AG09319 (cell line): ENCODE data around the gene S100A7A.

Experiments used
- DNase-seq: peaks from one replicate; pipeline ENCODE4 v3.0.0-alpha.2; 2010; ENCODE audit warnings: low read depth; ENCODE audit errors: extremely low read depth
- TF ChIP-seq, protein P1 (sequence below): IDR thresholded peaks from 2 replicates; pipeline ENCODE4 v1.5.1; 2011; ENCODE audit warnings: low read depth, mild to moderate bottlenecking, inconsistent platforms, low read length, moderate library complexity

Gene S100A7A

DNA sequence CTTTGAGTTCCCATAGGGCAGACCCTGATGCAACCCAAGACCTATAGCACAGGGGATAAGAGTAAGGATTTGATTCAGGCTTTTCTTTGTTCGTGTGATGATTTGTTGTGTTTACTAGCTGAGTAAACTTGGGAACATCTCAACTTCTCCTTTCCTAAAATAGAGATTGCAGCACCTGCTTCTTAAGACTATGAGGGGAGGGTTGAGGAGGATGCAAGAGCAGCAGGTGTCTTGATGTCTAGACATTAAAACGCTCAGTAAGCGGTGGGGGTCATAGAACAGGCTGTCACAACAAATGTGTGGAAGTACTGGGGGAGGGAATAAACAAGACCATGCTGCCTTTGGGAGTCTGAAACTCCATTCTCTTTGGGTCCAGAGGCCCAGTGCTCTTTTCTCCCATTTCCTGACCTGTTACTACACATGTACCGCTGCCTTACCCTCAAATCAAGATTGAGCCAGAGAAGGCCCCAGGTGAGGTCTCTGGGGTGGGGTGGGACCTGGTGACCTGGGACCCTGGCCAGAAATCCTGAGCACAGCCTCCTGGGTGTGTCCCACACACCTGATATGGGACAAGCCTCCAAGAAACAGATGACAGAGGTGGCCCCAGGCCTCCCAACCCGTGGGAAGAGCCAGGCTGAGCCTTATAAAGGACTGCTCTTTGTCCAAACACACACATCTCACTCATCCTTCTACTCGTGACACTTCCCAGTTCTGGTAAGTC, at the start of gene S100A7A:
TSS of gene S100A7A (plus strand) at position 671 of the 721 bp plus-strand sequence. CDS start 1,563 bp downstream, outside the sequence.
- TF ChIP-seq, protein P1, sequence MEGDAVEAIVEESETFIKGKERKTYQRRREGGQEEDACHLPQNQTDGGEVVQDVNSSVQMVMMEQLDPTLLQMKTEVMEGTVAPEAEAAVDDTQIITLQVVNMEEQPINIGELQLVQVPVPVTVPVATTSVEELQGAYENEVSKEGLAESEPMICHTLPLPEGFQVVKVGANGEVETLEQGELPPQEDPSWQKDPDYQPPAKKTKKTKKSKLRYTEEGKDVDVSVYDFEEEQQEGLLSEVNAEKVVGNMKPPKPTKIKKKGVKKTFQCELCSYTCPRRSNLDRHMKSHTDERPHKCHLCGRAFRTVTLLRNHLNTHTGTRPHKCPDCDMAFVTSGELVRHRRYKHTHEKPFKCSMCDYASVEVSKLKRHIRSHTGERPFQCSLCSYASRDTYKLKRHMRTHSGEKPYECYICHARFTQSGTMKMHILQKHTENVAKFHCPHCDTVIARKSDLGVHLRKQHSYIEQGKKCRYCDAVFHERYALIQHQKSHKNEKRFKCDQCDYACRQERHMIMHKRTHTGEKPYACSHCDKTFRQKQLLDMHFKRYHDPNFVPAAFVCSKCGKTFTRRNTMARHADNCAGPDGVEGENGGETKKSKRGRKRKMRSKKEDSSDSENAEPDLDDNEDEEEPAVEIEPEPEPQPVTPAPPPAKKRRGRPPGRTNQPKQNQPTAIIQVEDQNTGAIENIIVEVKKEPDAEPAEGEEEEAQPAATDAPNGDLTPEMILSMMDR: no peak

DNA sequence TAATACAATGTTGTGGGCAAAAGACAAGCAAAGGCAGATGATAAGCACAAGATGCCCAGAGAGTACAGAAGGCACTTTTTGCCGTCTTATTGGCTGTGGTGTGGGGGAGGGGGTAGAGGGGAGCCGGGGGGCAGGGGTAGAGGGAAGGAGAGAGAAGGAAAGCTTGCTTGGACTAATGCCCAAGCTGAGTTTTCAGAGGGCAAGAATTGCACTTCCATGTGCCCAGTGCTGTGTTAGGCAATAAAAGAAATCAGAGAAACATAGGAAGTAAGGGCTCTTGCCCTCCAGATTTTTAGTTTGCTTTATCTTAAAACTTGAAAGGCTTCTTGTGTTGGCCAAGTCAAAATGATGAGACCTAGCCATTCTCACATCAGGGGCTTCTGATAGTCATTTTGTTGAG, 49.2 kb upstream of the S100A7A start:
- TF ChIP-seq, protein P1: no peak

More for the DNA sequence above, at the start of gene S100A7A:
- DNase-seq: no peak

DNA sequence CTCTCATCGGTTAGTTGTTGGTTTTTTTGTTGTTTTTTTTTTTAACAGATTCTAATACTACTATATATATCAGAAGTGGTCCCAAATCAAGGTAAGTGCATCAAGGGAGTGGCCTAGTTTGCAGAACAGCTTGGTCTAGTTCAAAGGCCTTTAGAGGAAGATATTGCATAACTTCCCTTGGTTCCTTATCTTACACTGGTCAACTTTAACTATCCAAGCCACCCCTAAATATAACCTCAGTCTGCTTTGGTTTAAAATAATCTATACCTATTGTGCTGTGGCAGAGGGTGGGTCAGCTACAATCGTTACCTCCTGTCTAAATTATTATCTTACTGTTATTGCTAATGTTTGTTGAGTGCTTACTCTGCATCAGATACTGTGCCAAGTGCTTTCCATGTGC, 47.8 kb upstream of the S100A7A start:
- TF ChIP-seq, protein P1: no peak
- DNase-seq: no peak

More for the DNA sequence above, 49.2 kb upstream of the S100A7A start:
- no peak for DNase-seq

DNA sequence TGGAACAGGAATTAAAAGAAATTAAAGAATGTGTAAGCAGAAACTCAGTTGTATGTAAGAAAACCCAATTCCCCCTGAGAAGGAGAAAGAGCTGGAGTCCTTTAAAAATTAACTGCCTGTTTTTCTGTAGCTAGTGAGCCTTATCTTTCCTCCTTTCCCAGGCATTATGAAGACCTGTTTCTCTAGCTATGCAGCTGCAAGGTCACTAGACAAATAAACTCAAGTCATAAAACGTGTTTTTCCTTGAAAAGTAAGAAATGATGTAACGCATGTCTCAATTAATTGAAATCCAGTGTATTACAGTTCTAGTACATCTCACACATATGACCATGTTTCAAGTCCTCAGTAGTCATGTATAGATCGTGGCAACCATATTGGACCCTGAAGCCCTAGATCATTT, 46.2 kb upstream of the S100A7A start:
- TF ChIP-seq, protein P1: no peak
- no peak for DNase-seq

DNA sequence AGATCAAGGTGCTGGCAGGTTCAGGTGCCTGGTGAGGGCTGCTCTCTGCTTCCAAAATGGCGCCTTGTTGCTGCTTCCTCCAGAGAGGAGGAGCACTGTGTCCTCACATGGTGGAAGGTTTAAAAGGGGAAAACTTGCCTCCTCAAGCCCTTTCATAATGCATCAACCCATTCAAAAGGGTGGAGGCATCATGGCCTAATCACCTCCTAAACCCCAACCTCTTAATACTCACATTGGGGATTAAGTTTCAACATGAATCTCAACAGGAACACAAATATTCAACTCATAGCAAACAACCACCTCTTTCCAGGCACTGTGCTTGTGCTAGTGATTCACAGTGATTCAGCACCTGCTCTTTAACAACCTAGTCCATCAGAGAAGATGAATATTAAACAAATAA, 45.1 kb upstream of the S100A7A start:
- TF ChIP-seq, protein P1: no peak
- DNase-seq: no peak

DNA sequence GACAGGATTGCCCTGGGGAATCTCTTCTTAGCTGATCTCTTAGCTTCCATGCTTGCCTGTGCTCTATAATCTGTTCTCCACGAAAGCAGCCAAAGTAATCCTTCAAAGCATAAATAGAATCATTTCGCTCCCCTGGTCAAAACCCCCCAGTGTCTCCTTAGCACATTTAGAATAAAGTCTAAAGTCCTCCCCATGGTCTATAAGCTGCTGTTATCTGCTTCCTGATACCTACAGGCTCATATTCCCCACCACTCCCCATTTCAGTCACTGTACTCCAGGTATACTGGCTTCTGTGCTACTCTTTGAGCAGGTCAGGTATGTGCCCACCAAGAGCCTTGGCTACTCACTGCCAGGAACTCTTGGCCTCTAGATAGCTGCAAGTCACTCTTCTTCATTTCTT, 43.7 kb upstream of the S100A7A start:
- TF ChIP-seq, protein P1: no peak
- DNase-seq: no peak

DNA sequence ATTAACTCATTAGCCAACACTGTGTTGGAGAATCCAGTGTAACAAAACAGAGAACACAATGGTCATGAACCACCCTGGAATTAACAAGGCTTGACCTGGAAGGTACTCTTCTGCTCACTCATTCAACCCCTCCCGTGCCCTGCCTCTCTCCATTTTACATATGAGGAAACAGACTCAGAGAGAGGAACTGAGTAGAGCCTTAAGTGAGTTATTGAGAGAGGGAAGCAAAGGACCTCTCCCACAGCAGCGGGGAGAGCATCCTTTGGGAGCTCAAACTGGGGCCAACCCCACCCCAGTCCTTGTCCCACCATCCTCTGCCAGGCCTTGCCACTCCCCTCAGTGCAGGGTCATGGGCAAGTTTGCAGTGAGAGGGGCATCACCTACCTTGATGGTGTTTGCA, 42.2 kb upstream of the S100A7A start:
- TF ChIP-seq, protein P1: no peak
- no peak for DNase-seq
